Tibial artery (tissue), 4 donors: Measurements from ENCODE around the gene SCRN3.
"Not testable (repeated sequence)": the region's sequence is repeated elsewhere in the genome, so short reads cannot be mapped to it uniquely, and the experiment has no call there.

Source experiments
- DNase-seq, 2 donors: peaks; one replicate each; pipeline ENCODE4 v3.0.0-alpha.2; 2019
- H3K27ac ChIP-seq, 2 donors: fragments of 200-600 bp; sonication (generic) in 1 of 2; 1 replicate in 1 of 2; 2 replicates in 1 of 2; pipeline ENCODE4 v1.5.1; 2018 to 2019; ENCODE audit warnings: mild to moderate bottlenecking in 1 of 2
- H3K27me3 ChIP-seq, 2 donors: fragments of 200-600 bp; sonication (generic) in 1 of 2; one replicate each; pipeline versions ENCODE4 v1.5.1 to v1.6.0; 2016 to 2019
- H3K36me3 ChIP-seq, 3 donors: fragments of 200-600 bp; sonication (generic) in 2 of 3; one replicate each; pipeline ENCODE4 v1.5.1; 2016 to 2019; ENCODE audit warnings: mild to moderate bottlenecking in 2 of 3
- H3K4me1 ChIP-seq, 4 donors: fragments of 200-600 bp; sonication (generic) in 2 of 4; 1 replicate in 3 of 4; 2 replicates in 1 of 4; pipeline ENCODE4 v1.5.1; 2016 to 2019
- H3K4me3 ChIP-seq, 2 donors: fragments of 200-600 bp; sonication (generic) in 1 of 2; 1 replicate in 1 of 2; 2 replicates in 1 of 2; pipeline ENCODE4 v1.5.1; 2018 to 2019; ENCODE audit warnings: mild to moderate bottlenecking in 2 of 2
- H3K9me3 ChIP-seq, 3 donors: fragments of 200-600 bp; sonication (generic) in 1 of 3; one replicate each; pipeline ENCODE4 v1.5.1; 2016 to 2019
- intact Hi-C: fragments of 100-400 bp; cut with DNase I; formaldehyde crosslinking; loops from one replicate; pipeline ENCODE4 v1.15.0; 2023; ENCODE audit warnings: low total_unique reads
- TF ChIP-seq, protein P1 (sequence below), 2 experiments: fragments of 200-600 bp in 1 of 2; fragments of 450-650 bp in 1 of 2; IDR thresholded peaks; one replicate each; pipeline ENCODE4 v1.5.1; 2017 to 2019; ENCODE audit warnings: antibody characterized with exemption in 2 of 2, mild to moderate bottlenecking in 1 of 2, moderate library complexity in 1 of 2

The SCRN3 gene

DNA sequence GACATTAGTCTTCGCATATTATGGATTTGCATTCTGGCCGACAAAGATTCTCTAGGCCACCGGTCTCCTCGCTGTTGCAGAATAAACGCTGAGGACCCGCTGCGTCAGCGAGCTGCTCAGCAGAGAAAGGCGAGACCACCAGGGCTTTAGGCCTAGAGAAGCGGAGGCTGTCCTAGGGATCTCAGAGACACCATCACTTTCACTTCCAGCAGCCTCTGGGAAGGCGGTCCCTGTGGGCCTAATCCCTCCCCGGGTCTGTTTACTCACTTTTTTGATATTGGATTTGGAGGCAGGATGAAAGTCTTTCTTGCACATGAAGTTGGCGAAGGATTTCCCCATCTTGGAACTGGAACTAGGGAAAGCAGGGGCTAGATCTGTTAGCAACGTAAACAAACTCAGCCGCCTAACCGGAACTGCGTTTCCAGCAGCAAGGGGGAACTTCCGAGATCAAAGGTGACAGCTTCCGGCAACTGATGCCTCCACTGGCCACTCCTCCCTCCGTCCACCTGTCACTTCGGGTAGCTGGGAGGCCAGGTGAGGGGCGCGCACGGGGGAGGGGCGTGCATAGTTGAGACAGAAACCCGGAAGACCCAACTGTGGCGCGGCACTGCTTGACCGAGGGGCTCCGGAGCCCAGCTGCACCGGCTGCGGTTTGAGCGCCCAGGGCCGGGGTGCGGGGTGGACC lies at the start of gene SCRN3:
SCRN3 (plus strand) TSS at position 447 of the 685 bp plus-strand sequence. CDS start 2,554 bp downstream, outside the sequence.
- TF ChIP-seq, protein P1, sequence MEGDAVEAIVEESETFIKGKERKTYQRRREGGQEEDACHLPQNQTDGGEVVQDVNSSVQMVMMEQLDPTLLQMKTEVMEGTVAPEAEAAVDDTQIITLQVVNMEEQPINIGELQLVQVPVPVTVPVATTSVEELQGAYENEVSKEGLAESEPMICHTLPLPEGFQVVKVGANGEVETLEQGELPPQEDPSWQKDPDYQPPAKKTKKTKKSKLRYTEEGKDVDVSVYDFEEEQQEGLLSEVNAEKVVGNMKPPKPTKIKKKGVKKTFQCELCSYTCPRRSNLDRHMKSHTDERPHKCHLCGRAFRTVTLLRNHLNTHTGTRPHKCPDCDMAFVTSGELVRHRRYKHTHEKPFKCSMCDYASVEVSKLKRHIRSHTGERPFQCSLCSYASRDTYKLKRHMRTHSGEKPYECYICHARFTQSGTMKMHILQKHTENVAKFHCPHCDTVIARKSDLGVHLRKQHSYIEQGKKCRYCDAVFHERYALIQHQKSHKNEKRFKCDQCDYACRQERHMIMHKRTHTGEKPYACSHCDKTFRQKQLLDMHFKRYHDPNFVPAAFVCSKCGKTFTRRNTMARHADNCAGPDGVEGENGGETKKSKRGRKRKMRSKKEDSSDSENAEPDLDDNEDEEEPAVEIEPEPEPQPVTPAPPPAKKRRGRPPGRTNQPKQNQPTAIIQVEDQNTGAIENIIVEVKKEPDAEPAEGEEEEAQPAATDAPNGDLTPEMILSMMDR (IDR thresholded peaks at IDR 0.05), result no peak
- intact Hi-C loops, result no loop called here
- peak; percentile 68 to 84 for DNase-seq
- Histone ChIP-seq H3K4me3 (peak within 1 kb of the TSS; percentile 66 to 87), H3K36me3 (peaks cover 0 to 9% (median 9%) of the 10 kb centered on the region in 3 donors), H3K9me3 (no peaks in the 10 kb centered on the region), H3K27ac (peak within 1 kb of the TSS; percentile 70 to 82), H3K4me1 (peaks cover 0 to 36% (median 23%) of the 10 kb centered on the region in 4 donors), H3K27me3 (no peaks in the 10 kb centered on the region)

DNA sequence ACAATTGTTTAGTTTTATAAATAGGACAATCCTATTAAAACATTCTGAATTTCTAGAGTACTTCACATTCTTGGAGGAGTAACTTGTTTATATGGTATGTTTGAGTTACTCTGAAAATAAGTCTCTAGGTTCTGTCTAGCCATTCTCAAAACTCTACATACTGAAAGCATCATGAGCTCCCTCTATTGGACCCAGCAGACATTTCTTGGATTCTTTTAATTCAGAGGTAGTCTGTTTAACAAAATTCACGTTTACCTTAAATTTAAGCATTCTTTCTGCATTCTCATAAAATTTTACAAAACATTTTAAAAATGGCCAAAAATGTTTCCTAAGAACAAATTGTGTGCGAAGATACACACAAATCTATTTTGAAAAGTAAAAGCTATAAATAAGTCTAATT lies 45.5 kb upstream of the SCRN3 start:
- intact Hi-C loops, result no loop called here

GRCh38 chr2:174350593-174351181 lies 44.8 kb upstream of the SCRN3 start:
- Histone ChIP-seq H3K4me1 (no peaks in the 10 kb centered on the region), H3K36me3 (peaks cover 35 to 40% (median 39%) of the 10 kb centered on the region in 3 donors), H3K4me3 (no peak overlapping the region), H3K27me3 (no peaks in the 10 kb centered on the region), H3K27ac (no peak overlapping the region), H3K9me3 (no peaks in the 10 kb centered on the region)
- TF ChIP-seq, protein P1 (IDR thresholded peaks at IDR 0.05), result no peak
- DNase-seq, result no peak
- intact Hi-C loops, result no loop called here

More for the DNA sequence above, 45.5 kb upstream of the SCRN3 start:
- no peaks in the 10 kb centered on the region for H3K4me1 ChIP-seq
- H3K36me3 ChIP-seq, result peaks cover 35 to 40% (median 39%) of the 10 kb centered on the region in 3 donors
- no peak overlapping the region for H3K4me3 ChIP-seq
- DNase-seq, result no peak
- no peaks in the 10 kb centered on the region for H3K9me3 ChIP-seq
- no peak overlapping the region for H3K27ac ChIP-seq
- no peaks in the 10 kb centered on the region for H3K27me3 ChIP-seq
- TF ChIP-seq, protein P1 (IDR thresholded peaks at IDR 0.05), result no peak

DNA sequence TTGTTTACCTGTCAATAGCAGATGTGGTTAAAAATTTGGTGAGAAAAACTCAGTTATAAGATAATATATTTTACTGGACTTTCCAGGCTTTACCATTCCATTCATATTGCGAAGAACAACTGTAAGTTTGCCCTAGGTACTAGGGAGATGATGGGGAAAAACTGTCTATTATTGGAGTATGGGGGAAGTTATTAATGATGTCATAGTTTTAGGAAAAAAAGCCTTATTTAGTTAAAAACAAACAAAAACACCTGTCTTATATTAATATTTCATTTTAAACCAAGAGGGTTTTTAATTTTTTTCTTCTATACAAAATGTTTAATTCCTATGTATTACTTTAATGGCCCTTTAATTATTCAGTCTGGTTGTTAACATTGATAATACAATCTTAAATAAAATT lies 42.5 kb upstream of the SCRN3 start:
- DNase-seq, result no peak
- intact Hi-C loops, result no loop called here
- TF ChIP-seq, protein P1 (IDR thresholded peaks at IDR 0.05), result no peak
- Histone ChIP-seq H3K36me3 (peaks cover 22 to 33% (median 32%) of the 10 kb centered on the region in 3 donors), H3K27me3 (no peaks in the 10 kb centered on the region), H3K27ac (no peak overlapping the region), H3K4me3 (no peak overlapping the region), H3K9me3 (no peaks in the 10 kb centered on the region), H3K4me1 (no peaks in the 10 kb centered on the region)

- Histone ChIP-seq H3K27me3 (no peaks in the 10 kb centered on the region), H3K36me3 (peaks cover 10 to 24% (median 19%) of the 10 kb centered on the region in 3 donors), H3K4me1 (no peaks in the 10 kb centered on the region), H3K27ac (no peak overlapping the region), H3K4me3 (no peak overlapping the region), H3K9me3 (no peaks in the 10 kb centered on the region)
- intact Hi-C loops, result no loop called here
- TF ChIP-seq, protein P1 (IDR thresholded peaks at IDR 0.05), result no peak
- no peak for DNase-seq
These were observed 39.2 kb upstream of the SCRN3 start for GRCh38 chr2:174356347-174356746.

- H3K4me1 ChIP-seq, H3K4me3 ChIP-seq, DNase-seq, H3K27ac ChIP-seq, intact Hi-C loops, H3K9me3 ChIP-seq, H3K27me3 ChIP-seq: not testable (repeated sequence)
- H3K36me3 ChIP-seq, result peaks cover 18 to 39% (median 23%) of the 10 kb centered on the region in 3 donors
These were observed 35.9 kb upstream of the SCRN3 start for GRCh38 chr2:174359663-174360062.
